GM18517 (cell line): ENCODE results near the gene CD86.

Experiments used
- ATAC-seq: cut with Tn5 transposase; IDR thresholded peaks from one replicate; pipeline ENCODE4 v1.9.1; 2021; ENCODE audit warnings: mild to moderate bottlenecking, moderate library complexity; ENCODE audit not compliant: unreplicated experiment

CD86 gene

DNA sequence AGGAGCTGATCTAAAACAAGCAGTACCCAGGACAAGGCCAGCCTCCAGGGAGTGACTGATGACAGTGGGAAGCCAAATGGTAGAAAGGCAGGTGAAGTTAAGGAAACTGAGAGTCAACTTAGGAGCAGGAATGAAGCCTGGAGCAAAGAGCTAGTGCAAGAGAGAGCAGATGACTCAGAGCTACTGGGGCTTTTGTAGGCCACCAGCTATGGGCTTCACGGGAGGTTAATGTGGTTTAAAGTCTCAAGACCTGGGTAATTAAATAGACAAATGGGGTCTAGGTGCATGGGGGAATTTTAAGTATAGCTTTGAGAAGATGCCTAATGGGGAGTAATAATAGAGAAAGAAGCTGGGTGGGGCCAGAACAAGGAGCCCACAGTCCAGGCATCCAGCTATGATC lies 3.1 kb downstream of the CD86 start:
- ATAC-seq: no peak

DNA sequence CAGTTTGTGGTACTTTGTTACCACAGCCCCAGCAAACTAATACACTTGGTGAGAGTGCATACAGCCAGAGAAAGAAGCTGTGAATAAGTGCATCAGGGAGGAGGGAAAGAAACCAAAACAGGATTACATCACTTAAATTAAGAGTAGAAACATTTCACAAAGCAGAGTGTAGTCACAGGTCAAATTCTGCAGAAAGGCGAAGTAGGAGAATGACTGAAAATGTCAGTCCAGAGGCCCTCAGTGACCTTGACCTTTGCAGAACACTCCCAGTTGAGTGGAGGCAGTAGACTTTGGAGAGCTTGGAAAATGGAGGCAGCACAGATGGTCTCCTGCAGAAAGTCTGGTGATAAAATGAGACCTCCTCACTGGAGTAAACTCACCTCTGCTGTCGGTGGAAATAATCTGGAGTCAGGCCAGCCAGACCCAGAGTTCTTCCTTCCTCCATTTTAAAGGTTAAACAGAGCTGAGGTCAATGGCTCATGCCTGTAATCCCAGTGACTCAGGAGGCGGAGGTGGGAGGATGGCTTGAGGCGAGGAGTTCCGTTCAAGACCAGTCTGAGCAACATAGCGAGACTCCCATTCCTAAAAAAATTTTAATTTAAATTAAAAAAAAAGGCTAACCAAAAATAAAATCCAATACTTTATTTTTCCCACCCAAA lies 5.0 kb downstream of the CD86 start:
- no peak for ATAC-seq

DNA sequence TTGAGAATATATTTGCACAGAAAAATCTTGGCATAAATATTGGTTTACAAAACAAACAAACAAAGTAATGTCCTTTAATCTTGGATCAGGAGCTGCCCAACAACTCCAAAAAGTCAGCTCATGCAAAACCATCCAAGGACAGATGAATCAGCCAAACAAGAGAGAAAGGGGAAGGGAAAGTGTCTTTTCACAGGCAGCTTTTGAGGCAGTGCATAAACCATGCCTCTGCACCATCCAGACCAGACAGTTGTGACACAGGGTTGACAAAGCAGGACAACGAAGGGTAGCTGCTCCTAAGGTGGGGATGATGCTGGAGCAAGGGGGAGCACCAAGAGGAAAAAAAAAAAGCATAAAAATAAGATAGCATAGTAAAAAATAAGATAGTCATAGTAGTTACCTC lies 8.7 kb downstream of the CD86 start:
- no peak for ATAC-seq

DNA sequence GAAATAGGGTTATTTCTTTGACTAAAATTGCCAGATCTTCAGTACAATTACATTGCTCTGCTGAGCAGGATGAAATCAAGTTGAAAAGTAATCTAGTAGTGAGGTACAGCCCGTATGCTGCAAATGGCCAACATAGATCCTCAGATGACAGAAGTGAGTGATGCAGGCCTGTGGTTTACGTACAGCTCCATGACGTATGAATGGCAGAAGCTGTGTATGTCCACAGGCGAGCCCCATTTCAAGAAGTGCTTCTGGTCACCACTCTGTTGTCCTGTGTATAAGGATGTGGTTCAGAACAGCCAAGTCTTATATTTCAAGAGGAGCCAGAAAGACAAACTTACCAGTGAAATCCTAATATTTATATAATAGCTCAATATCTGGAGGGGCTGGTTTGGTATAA lies 9.2 kb downstream of the CD86 start:
- ATAC-seq: no peak

DNA sequence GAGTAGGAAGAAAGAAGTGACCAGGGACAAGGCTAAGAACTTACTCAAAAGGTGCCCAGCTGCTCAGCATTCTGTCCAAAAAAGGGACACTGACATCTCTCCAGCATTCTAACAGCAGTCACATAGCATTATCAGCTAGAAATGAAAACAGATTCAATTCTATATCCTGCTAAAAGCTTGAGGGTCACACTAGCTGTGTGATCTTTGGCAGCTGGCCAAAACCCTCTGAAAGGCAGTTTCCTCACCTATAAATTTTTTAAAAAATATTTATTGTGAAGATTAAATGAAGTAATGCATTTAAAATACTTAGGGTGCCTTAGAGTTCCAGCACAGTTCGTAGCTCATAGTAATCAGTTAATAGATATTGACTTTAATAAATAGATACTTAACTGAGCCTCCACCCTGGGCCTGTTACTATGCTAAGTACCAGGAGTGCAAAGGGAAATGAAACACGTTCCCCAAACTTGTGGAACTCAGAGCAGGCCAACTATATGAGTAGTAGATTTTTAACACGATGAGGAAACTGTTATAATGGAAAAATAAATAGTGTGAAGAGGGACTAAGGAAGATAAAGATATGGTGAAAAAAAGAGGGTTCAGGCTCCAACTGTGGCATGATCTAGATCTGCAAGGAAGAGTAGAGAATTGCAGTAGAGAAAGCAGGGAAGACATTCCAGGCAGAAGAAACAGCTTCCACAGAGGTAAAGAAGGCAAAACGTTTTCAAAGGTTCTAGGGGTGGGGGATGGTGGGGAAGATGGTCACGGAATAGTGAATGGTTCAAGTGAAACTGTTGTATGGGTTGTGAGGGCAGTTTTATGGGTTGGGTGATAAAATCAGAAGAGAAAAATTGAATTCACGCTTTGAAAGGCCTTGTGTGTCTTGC lies 11.4 kb downstream of the CD86 start:
- ATAC-seq: peak; percentile 21

DNA sequence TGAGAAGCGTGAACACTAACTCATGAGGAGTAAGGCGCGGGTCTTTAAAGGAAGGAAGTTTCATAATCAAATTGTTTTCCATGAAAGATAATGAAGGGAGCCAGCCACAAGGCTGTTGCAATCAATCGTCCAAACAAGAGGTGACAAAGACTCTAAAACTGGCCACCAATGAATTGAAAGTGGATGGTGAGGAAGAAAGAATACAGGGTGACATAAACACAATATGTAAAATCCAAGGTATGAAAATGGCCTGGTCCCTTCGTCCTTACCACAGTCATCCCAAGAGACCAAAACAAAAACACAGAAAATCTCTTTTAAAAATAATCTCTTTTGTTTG lies 12.0 kb downstream of the CD86 start:
- peak; percentile 59 for ATAC-seq

DNA sequence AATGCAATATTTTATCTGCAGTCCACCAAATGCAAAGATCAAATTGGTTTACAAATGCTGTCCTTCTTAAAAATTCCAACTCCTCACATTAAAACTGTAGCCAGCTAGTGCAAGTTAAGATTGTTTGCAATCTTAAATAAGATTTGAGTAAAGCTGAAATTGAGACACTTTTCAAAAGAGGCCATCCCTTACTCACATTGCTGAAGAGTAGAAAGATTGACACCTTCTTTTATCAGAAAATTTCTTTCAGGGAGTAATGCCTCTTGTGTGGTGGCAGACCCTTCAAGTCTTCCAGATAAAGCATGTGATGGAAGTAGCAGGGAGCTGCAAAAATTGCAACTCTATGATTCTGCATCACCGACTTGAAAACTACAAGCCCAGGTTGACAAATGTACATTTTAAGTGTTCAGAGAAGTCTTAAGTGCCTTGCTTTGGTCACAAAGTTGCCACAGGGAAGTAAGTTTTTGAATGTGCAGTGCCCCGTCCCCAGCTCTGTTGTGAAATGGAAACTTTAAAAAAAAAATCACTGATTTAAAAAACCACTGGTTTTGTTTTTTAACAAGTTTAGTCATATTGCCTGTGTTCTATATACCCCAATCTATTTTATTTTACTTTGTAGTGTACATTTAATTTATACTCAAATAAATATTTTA lies 12.6 kb downstream of the CD86 start:
- peak; percentile 35 for ATAC-seq

DNA sequence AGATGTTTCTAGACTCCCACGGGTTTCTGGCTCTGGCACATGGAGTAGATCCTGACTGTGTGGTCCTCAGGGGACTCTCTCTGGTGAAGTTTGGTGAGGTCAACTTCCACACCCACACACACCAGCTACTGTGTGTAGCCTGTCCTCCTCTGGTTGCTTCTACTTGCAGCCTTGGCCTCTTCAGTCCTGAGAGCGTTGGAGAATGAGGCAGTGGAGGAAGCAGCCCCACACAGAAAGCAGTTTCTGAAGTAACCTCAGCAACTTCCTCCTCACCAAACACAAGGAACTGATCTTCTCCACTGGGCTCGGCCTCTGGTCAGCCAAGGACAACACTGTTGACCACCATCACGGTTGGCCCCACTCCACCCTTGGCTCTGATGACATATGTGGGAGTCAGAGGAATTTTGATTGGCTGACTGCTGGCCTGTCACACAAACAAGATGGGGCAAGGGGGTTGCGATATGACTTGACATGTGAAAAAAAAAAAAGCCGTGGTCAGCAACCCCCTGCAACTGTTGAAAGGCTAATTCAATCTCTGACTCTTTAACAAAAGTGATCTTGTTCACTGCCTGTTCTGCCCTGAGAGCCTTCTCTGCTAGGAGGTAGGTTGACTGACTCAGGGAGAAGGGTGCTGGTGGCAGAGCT lies 19.6 kb downstream of the CD86 start:
- peak; percentile 51 for ATAC-seq

DNA sequence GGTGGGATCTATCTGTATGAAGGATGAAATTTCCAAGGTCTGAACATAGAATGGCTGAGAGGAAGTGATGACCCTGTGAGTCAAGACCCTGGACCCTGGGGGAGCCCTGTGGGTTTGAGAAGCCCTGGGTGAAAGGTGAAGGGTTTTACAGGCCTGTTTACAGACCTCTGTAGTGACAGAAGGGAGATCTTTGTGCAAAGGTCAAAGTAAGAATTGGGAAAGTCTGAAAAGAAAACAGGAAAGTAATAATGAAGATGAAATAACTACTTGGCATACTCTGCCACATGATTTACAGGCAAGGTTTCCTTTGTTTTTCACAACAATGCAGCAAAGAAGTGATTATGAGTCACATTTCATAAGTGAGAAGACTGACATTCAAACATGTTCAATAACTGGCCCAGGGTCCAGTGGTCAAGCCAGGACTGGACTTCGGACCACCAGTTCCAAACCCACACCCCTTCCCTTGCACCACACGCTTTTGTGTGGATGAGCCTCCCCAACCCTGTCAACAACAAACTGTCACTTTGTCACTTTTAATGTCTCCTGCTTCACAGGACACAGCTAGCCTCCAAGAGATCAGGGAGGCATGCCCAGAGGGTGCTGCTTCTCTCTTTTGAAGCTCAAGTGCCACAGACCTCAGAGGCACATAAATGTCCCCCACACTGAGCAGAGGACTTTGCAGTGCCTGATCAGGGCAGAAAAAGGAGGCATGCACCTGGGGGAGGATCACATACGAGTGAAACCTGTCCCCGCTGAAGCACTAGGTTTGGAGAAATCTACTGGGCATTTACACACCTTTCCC lies 21.5 kb downstream of the CD86 start:
- peak; percentile 6 for ATAC-seq

DNA sequence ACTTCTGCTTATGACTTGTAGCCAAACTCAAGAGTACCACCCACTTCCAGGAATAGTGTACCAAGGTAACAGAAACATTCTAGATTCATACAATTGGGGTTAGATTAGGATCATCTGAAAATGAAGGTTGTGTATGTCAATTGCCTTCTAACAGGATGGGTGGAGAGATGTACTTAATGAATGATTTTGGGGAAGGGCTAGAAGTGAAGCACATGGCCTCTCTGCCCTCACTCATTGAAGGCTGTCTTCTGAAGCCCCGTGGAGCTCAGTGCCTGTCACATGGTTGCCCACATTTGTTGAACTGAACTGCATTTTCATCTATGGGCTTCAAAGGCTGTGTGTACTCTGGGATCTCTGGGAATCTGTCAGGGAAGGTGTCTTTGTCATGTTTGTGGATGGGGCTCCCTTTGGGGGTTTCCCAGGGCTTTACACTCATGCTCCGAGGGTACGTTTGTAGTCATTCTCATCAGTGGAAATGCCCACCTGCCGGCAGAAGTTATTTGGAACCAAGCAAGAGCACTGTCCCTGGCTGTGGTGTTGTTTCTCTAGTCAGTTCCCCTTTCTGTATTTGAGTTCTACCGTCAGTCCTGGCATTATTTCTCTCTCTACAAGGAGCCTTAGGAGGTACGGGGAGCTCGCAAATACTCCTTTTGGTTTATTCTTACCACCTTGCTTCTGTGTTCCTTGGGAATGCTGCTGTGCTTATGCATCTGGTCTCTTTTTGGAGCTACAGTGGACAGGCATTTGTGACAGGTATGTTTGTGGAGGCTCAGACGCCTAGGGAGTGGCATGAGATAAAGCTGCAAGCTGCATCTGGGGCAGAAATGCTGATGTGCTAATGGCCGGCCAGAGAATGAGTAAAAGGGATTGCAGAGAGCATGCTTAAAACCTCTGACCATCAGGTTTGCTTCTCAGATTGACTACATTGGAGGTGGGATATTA lies 22.4 kb downstream of the CD86 start:
- peak; percentile 28 for ATAC-seq

DNA sequence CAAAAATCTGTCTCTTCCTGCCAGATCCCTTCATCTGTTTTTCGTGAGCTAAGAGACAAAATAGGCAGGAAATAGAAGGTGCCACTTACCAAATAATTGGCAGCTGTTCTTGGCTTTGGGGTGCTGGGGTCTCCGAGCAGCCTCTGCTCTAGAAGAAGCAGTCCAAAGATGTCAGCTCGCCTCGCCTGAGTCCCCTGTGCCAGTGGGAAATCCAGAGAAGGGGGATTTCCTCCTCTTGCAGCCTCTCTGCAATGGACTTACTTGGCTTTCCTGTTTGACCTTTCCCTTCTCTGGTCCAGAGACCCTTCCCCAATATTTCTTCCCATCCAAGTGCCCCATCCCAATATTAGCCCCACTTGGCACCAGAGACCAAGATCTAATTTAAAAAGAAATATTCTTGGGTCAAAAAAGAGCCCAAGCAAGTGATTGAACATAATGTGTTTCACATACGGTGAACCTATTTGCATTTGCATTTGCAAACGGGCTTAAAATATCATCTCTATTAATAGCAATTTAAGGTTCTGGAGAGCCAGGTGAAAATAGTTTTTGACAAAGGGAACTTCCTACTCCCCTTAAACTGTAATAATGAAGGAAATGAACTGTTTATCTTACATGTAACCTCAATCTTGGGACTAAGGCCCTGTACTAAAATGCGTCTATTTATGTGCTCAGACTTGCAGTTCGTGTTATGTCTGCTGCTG lies 23.2 kb downstream of the CD86 start:
- no peak for ATAC-seq

DNA sequence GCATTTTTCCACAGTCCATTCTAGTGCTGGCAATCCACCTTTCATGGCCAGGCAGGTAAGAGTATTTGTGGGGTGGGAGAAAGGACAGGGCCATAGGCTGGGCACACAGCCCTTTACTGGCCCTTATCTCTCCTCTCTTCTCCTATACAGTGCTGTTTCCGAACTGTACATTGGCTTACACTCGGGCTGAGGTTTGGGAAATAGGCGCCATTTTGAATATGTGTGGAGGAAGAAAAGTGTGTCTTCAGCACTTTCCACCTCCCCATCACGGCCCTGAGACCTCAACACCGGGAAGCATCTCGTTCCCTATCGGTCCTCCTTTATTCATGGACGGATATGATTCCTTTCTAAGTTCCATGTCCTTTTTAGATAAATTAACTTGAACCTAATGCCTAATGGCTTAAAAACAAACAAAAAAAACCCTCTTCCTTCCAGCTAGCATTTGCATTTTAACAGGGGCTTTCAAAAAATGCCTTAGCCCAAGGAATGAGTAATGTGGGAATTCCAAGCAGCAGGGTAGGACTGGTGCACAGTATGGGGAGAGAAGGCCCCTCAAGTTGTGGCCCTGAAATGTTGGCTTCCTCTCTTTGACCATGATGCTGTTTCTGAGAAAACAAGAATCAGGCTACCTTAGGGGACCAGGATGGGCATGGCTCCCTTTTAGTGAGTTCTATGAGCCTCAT lies 24.5 kb downstream of the CD86 start:
- ATAC-seq: no peak

DNA sequence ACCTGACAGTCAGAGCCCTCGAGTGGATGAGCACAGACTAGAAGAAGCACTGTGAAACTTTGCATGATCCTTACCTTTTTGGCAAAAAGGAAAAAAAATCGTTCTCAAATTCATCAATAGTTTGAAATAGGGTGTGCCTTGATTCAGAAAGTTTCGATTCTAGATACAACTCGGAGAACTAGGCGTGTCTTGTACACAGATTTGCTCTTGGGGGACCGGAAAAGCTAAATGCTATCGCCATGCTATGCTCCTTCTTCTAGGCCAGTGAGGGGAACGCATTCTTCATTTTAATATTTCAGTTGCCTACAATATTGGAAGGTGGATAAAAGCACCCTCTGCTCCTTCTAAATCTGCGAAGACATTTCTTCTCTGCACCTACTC lies 25.0 kb downstream of the CD86 start:
- ATAC-seq: no peak

DNA sequence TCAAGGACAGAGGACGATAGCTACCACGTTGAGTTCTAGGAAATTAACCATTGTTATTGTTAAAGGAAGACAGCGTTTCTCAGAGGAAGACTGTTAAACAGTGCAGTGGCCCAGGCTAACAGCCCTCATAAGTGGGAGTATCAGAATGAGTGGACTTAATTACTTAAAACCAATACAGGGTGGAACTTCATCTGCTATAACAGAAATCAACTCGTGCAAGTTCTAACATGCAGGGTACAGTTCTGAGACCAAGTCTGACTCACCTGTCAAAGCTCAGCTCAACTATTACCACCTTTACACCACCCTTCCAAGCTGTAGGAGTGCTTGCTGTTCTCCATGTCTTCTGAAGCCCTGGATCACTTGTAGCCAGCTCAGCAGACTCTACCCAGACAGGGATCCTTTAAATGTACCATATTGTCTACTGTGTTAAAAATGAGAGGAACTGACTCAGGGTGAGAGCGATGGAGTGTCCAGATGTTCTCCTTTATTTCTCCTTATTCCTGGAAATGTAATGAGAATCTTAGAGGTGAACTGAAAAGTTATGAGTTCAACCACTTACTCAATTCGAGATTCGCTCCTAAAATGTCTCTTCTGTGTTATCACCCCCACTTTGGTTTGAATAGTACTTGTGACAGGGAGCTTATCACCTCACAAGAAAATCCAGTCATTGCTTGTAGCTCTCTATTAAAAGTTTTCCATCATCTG lies 26.5 kb downstream of the CD86 start:
- ATAC-seq: peak; percentile 47

DNA sequence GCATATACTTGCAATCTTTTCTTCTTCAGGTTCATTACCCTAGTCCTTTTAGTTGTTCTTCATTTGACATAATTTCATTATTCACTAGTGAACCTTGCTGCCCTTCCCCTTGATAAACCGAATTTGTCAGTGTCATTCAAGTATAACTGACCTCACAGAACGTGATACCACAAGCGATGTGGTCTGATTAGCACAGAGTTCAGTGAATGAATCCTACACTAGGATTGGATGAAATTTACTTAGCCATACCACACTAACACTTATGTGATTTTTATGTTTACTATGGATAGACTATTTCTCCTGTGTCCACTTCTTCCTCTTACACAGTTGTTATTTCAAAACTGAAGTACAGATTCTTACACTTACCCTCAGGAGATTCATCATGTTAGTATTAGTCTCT lies 27.2 kb downstream of the CD86 start:
- ATAC-seq: no peak

DNA sequence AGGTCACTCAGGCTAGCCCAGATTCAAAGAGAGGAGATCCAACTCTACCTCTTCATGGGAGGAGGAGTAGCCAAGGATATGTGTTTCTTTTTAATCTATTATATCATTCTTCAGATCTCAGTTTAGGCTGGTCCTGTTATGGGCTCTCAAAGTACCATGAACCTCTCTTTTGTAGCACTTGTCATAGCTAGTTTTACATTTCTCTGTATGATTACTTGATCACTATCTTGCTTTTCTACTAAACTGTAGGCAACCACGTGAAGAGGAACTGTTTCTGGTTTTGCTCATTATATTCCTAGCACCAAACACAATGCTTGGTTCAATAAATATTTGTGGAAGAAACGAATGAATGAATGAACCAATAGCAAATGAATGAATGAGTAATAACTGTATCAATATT lies 29.6 kb downstream of the CD86 start:
- no peak for ATAC-seq

DNA sequence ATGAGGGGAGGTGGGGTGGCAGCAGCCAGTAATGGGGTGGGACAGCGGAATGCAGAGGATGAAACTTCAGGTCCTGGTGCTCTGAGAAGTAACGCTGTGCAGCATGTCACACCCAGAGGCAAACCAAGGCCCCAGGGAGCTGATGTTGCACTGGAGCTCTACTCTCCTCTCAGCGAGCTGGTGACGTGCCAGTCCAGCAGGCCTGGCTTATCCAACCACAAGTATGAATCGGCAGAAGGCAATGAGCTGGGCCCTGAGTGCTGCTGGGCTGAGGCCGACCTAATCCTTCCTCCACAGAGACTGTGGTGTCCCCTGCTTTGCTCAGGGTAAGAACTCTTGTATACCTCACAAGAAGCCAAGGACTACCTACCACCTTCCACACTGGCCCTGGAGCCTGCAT lies 30.5 kb downstream of the CD86 start:
- no peak for ATAC-seq

DNA sequence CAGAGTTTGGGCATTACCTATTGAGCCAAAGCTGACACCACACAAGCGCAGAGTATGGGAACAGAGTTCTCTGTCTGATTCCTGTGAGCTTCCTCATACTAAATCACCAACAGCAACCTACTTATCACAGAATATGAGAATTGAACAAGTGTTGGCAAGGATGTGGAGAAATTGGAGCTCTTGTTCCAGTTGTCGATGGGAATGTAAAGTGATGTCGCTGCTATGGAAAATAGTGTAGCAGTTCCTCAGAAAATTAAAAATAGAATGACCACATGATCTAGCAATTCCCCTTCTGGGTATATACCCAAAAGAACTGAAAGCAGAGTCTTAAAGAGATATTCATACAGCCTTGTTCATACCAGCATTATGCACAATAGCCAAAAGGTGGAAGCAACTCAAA lies 33.4 kb downstream of the CD86 start:
- ATAC-seq: no peak
